ENCODE data around the gene BEND7. TPM values are rescaled to one million over a fixed set of nuclear protein-coding genes. Genes with fewer than 3 reads are reported as not detected.

The BEND7 gene
- total RNA-seq, 1 donor from 2014 or later: 31.1 TPM

DNA sequence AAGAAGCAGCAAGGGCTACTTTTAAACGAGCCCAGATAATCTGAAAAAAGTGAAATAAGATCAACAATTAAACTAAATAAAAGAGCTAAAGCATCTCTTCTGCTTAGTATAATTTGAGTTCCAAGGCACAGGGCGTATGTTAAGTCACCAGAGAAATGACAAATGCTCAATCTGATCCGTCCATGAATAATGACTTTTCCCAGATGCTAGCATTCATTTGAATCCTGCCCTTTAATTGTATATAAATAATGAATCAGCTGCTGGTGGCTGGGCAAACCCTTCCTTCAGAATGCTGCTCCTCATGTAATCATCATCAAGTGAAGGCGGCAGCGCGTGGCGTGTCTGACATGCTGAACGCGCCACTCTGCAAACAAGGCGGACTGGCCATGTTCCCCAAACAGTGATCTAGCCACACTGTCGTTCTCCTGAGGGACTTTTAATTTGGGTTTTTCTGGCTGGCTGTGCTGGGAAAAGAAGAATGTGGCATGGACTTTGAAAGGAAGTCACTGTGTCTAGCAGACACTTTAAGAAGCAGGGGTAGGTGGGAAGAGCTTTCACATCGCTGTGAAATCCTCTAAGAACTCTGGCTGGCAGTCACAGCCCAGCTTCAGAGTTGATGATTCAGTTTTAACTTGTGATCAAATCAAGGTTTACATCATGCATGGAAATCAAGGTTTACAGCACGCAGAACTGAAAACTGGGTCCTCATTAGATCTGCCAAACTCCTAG is 70.7 kb downstream of the BEND7 start:
- ATAC-seq: no peak
- Histone ChIP-seq H3K36me3 (no peaks in the 10 kb centered on the region), H3K4me1 (no peaks in the 10 kb centered on the region), H3K27me3 (no peaks in the 10 kb centered on the region), H3K4me3 (no peak overlapping the region), H3K9me3 (no peaks in the 10 kb centered on the region), H3K27ac (no peak overlapping the region)
- no peak for DNase-seq
- intact Hi-C loops (cut with DNase I): no loop called here
- TF ChIP-seq, protein P1, sequence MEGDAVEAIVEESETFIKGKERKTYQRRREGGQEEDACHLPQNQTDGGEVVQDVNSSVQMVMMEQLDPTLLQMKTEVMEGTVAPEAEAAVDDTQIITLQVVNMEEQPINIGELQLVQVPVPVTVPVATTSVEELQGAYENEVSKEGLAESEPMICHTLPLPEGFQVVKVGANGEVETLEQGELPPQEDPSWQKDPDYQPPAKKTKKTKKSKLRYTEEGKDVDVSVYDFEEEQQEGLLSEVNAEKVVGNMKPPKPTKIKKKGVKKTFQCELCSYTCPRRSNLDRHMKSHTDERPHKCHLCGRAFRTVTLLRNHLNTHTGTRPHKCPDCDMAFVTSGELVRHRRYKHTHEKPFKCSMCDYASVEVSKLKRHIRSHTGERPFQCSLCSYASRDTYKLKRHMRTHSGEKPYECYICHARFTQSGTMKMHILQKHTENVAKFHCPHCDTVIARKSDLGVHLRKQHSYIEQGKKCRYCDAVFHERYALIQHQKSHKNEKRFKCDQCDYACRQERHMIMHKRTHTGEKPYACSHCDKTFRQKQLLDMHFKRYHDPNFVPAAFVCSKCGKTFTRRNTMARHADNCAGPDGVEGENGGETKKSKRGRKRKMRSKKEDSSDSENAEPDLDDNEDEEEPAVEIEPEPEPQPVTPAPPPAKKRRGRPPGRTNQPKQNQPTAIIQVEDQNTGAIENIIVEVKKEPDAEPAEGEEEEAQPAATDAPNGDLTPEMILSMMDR (IDR thresholded peaks at IDR 0.05): no peak

DNA sequence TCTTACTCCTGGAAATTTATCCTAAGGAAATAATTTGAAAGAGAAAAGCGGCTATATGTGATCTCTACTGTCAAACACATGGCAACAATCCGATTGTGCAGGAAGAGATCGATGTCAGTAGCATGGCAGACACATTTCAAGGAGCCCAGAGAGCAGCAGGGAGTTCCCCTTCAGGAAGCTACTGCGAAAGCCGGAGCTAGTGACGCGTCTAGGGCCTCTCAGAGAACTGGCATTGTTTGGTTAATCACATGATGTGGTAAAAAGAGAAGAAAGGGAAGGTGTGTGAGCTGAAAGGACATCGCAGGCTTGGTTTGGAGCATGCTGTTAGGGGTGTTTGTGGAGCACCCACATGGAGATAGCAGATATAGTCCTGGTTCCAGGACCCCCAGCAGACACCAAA is 74.9 kb downstream of the BEND7 start:
- H3K9me3 ChIP-seq: no peaks in the 10 kb centered on the region
- H3K27me3 ChIP-seq: no peaks in the 10 kb centered on the region
- TF ChIP-seq, protein P1 (IDR thresholded peaks at IDR 0.05): no peak
- ATAC-seq (peak; percentile 62), DNase-seq (no peak)
- peaks cover 6% of the 10 kb centered on the region for H3K36me3 ChIP-seq
- intact Hi-C loops (cut with DNase I): no loop called here
- H3K4me3 ChIP-seq: no peak overlapping the region
- H3K4me1 ChIP-seq: no peaks in the 10 kb centered on the region
- H3K27ac ChIP-seq: no peak overlapping the region

DNA sequence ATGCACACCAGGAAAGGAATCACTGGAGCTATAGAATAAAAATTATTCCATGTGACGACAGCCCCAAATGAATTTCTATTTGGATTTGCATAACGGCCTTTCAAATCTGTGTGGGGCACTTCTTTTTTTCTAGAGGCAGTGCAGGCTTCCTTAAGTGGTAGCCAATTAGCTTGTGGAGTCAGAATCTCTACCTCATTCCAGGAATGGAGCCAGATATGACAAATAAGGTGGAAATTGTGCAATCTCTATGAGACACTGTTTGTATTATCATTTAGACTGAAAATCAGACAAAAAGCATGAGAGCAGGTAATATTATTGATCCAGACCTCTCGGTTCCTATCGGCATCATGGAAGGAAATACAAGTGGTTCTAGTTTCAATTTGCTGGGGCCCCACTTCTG is 78.7 kb downstream of the BEND7 start:
- no peak overlapping the region for H3K27ac ChIP-seq

DNA sequence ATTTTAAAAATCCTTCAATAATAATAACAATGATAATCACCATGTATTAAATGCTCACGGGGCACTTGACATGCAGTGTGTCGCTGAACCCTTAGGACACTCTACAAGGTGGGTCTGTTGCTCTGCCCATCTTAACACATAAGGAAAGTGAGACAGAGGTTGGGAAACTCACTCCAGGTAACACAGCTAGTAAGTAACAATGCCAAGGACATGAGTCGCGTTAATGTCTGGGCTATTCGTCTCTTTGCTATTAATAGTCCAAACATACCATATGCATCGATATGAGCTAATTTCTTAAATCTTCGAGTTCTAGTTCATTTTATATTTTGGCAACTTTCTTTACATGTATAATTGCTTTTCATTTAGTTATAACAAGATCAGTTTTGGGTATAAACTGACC is 79.5 kb downstream of the BEND7 start:
- TF ChIP-seq, protein P1 (IDR thresholded peaks at IDR 0.05): no peak
- H3K9me3 ChIP-seq: no peaks in the 10 kb centered on the region
- no peak overlapping the region for H3K4me3 ChIP-seq
- no peaks in the 10 kb centered on the region for H3K27me3 ChIP-seq
- DNase-seq: no peak
- H3K27ac ChIP-seq: no peak overlapping the region
- peaks cover 12% of the 10 kb centered on the region for H3K36me3 ChIP-seq
- intact Hi-C loops (cut with DNase I): no loop called here
- no peaks in the 10 kb centered on the region for H3K4me1 ChIP-seq
- ATAC-seq: no peak

More for the DNA sequence above, 78.7 kb downstream of the BEND7 start:
- intact Hi-C loops (cut with DNase I): no loop called here
- Histone ChIP-seq H3K27me3 (no peaks in the 10 kb centered on the region), H3K4me1 (no peaks in the 10 kb centered on the region), H3K4me3 (no peak overlapping the region), H3K9me3 (no peaks in the 10 kb centered on the region), H3K36me3 (peaks cover 12% of the 10 kb centered on the region)
- DNase-seq (no peak), ATAC-seq (no peak)
- TF ChIP-seq, protein P1 (IDR thresholded peaks at IDR 0.05): no peak

DNA sequence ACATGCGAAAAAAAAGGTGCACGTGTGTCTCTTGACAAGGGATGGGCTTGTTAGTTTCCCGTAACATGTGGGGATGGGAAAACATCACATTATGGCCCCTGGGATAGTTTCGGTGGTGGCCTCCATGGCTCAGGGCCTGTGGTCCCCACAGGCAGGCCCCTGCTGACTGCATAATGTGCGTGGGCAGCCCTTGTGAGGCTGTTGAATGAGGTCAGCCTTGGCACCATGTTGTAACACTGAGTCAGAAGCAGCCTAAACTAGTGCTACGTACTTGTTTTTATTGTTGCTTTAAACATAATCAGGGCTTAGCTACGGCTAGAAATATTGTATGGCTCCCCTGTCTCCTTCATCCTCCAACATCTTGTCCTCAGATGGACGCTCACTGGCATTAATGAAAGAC is 80.6 kb downstream of the BEND7 start:
- Histone ChIP-seq H3K4me1 (no peaks in the 10 kb centered on the region), H3K9me3 (no peaks in the 10 kb centered on the region), H3K36me3 (peaks cover 12% of the 10 kb centered on the region), H3K27me3 (no peaks in the 10 kb centered on the region), H3K4me3 (no peak overlapping the region), H3K27ac (no peak overlapping the region)
- TF ChIP-seq, protein P1 (IDR thresholded peaks at IDR 0.05): no peak
- DNase-seq: no peak
- intact Hi-C loops (cut with DNase I): no loop called here
- no peak for ATAC-seq

Measured in upper lobe of right lung (tissue), 1 donor.